Measurements from ENCODE around the gene CACNA1C.

- TF ChIP-seq, protein P1, sequence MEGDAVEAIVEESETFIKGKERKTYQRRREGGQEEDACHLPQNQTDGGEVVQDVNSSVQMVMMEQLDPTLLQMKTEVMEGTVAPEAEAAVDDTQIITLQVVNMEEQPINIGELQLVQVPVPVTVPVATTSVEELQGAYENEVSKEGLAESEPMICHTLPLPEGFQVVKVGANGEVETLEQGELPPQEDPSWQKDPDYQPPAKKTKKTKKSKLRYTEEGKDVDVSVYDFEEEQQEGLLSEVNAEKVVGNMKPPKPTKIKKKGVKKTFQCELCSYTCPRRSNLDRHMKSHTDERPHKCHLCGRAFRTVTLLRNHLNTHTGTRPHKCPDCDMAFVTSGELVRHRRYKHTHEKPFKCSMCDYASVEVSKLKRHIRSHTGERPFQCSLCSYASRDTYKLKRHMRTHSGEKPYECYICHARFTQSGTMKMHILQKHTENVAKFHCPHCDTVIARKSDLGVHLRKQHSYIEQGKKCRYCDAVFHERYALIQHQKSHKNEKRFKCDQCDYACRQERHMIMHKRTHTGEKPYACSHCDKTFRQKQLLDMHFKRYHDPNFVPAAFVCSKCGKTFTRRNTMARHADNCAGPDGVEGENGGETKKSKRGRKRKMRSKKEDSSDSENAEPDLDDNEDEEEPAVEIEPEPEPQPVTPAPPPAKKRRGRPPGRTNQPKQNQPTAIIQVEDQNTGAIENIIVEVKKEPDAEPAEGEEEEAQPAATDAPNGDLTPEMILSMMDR (conservative IDR thresholded peaks at IDR 0.05 in 1 of 2, IDR thresholded peaks at IDR 0.05 in 1 of 2; ENCODE audit: low read depth in 1 of 2, low read length in 2 of 2), result no peak
- TF ChIP-seq EZH2 (IDR thresholded peaks at IDR 0.05; ENCODE audit: low read length, missing control alignments), result no peak
Observed at GRCh38 chr12:2233034-2233433, 180.2 kb downstream of the CACNA1C start.
